Cerebellar cortex (tissue), 1 donor: ENCODE results near the gene SIK3.
"Not testable (repeated sequence)": the region's sequence is repeated elsewhere in the genome, so short reads cannot be mapped to it uniquely, and the experiment has no call there.

Experiments
- DNase-seq: peaks from one replicate; pipeline ENCODE4 v3.0.0-alpha.2; 2015; ENCODE audit warnings: low spot score

SIK3 gene

DNA sequence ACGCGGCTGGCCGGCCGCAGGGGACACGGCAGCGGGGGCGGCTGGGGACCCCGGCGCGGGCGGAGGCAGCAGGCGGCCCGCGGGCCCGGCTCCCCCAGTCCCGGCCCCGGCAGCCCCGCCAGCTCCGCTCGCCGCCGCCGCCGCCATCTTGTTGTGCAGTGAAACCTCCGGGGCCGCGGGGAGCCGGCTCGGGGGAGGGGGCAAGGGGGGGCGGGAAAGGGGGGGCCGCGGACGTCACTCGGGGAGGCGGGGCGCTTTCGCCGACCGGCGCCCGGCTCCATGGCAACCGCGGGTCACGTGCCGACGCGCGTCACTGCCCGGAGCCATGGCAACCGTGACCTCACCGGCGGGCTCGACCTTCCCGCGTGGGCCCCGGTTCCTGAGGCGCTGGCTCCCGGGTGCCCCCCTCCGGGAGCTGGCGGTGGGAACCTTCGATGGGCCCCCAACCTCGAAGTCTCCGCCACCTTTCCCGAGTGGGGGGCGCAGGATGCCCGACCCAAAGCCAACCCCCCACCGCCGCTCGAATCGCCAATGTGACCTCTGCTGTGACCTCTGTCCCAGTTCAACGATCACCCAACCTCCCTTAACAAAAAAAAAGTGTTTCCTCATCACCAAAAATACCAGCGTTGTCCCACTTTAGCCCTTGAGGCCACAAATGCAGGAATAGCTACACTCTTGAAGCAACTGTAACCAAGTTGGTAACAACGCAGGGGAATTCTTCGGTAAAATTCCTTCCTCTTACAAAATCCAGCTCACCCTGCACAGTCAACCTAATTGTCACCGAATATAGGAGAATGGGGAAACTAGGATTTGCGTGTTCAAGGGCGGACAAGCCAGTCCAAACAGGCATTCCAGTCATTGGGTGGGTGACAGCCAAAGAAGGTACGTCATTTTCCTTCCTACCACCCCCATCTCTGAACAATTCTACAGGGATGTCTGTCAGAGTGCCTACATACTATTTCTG, at the start of gene SIK3:
Gene SIK3, minus strand, starts transcription at position 160 of the 964 bp plus-strand sequence. Its CDS starts 13 bp downstream, at position 147.
- DNase-seq, result peak; percentile 89

DNA sequence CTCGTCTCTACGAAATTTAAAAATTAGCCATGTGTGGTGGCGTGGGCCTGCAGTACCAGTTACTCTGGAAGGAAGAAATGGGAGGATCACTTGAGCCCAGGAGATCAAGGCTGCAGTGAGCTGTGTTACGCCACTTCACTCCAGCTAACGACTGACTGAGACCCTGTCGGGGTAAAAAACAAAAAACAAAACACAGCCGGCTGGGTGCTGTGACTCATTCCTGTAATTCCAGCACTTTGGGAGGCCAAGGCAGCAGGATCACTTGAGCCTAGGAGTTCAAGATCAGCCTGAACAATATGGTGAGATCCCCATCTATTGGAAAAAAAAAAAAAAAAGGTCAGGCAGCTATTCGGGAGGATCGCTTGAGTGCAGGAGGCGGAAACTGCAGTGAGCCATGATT, 48.3 kb upstream of the SIK3 start:
- DNase-seq, result no peak

DNA sequence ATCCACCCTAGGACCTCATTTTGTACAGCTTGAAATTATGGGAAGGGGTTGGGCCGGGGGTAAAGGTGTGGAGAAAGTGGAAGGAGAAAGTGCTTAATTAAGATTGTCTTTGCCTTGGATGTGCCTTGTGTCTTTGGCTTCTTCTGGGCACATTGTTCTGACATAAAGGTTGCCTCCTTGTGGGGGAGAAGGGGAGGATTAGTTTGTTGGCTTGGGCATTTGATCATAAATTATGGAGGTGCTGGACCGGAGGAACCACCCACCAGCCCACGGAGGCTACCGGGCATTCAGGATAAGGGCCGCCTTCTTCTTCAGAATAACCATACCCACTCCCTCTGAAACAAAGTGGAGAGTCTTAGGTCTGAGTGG, 47.1 kb upstream of the SIK3 start:
- DNase-seq, result peak; percentile 22

GRCh38 chr11:117144477-117145392, 46.5 kb upstream of the SIK3 start:
- DNase-seq, result peak; percentile 22

DNA sequence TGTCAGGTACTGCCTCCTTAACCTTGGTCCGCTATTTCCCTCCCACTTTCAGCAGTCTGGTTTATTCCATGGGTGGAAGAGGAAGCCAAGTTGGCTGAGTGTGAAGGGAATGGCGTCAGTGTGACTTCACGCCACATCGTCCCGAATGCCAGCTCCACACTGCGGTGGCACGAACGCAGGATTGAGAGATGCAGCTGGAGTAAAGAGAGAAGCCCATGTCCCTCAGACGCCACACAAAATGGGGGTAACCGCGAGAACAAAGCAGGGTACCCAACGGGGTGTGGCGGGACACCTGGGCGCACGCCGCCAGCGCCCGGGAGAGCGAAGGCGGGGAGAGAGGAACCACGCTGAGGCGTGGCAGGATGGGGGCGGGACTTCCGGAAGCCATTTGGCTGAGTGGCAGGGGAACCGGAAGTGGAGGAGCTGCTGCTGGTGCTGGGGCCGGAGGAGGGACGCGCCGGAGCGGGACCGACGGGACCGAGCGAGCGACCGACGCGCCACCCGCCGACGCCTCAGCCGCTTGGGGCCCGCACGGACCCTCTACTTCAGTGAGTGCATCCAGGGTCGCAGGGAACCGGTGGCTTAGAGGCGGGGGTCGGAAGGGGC, 45.7 kb upstream of the SIK3 start, which contains the start of gene PAFAH1B2:
Gene PAFAH1B2, plus strand, starts transcription at position 417 of the 606 bp plus-strand sequence. CDS start 8,161 bp downstream, outside the sequence.
- peak; percentile 96 for DNase-seq

- DNase-seq, result peak; percentile 88
Observed at GRCh38 chr11:117143390-117143789, 45.2 kb upstream of the SIK3 start.

GRCh38 chr11:117137223-117138086, 39.2 kb upstream of the SIK3 start:
- DNase-seq, result not testable (repeated sequence)

GRCh38 chr11:117134979-117135378, 36.8 kb upstream of the SIK3 start:
- not testable (repeated sequence) for DNase-seq

GRCh38 chr11:117134431-117134830, 36.2 kb upstream of the SIK3 start:
- no peak for DNase-seq

- no peak for DNase-seq
Observed at GRCh38 chr11:117130879-117131278, 32.7 kb upstream of the SIK3 start.

DNA sequence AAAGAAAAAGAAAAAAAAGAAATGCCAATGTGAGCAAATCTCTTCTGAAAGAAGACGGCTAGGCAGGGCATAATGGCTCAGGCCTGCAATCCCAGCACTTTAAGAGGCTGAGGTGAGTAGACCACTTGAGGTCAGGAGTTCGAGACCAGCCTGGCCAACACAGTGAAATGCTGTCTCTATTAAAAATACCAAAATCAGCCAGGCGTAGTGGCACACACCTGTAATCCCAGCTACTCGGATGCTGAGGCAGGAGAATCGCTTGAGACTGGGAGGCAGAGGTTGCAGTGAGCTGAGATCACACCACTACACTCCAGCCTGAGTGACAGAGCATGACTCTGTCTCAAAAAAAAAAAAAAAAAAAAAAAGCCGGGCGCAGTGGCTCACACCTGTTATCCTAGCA, 32.2 kb upstream of the SIK3 start:
- DNase-seq, result not testable (repeated sequence)

DNA sequence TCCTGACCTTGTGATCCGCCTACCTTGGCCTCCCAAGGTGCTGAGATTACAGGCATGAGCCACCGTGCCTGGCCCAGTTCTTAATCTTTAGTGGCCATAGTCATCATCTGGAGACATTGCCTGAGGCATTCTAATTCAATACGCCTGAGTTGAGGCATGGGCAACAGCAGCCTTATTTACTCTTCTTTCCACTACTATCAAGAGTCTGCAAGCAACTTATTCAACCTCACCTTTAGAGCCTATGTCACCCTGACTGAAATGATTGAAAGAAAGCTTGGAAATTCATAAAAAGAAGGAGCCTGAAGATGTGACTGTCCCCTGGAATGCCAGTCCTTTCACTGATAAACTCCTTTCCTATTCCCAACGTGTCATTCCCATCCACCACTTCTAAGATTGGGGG, 30.1 kb upstream of the SIK3 start:
- no peak for DNase-seq

- DNase-seq, result no peak
Observed at GRCh38 chr11:117127171-117127901, 29.1 kb upstream of the SIK3 start.

GRCh38 chr11:117126223-117126965, 28.2 kb upstream of the SIK3 start:
- DNase-seq, result no peak

GRCh38 chr11:117122556-117122955, 24.3 kb upstream of the SIK3 start:
- no peak for DNase-seq

DNA sequence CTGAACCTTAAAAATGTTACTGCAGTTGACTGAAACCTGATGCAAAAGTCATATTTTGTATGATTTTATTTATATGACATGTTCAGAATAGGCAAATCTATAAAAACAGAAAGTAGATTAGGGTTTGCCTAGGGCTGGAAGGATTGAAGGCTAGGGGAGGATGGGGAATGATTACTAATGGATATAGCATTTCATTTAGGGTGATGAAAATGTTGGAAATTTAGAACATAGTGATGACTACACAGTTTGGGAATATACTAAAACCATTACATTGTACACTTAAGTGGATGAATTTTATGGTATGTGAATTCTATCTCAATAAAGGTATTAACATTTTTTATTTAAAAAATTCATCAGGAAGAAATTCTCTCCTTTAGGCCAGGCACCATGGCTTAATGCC, 22.9 kb upstream of the SIK3 start:
- DNase-seq, result no peak

DNA sequence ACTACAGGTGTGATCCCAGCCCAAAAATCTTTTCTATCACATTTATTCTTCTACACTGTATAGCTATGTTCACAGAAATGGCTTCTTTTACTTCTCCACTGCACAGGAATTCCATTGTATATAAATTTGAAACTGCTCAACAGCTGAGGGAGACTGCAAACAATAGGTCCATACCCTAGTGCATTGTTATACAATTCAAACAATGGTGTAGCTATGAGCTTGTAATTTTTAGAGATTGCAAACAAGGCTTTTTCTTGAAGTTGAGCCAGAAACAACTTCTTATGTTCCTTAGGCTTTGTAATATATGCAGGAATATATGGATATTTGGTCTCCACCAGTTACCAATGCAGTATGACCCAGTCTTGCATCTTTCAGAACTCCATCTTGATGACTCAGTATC, 19.5 kb upstream of the SIK3 start:
- no peak for DNase-seq

DNA sequence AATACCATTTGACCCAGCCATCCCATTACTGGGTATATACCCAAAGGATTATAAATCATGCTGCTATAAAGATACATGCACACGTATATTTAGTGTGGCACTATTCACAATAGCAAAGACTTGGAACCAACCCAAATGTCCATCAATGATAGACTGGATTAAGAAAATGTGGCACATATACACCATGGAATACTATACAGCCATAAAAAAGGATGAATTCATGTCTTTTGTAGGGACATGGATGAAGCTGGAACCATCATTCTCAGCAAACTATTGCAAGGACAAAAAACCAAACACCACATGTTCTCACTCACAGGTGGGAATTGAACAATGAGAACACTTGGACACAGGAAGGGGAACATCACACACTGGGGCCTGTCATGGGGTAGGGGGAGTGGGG, 14.7 kb upstream of the SIK3 start:
- not testable (repeated sequence) for DNase-seq

GRCh38 chr11:117112497-117112896, 14.3 kb upstream of the SIK3 start:
- DNase-seq, result not testable (repeated sequence)
